ENCODE data around the gene FGF22. TPM values are rescaled to one million over a fixed set of nuclear protein-coding genes. Genes with fewer than 3 reads are reported as not detected.

FGF22 gene
- total RNA-seq, 1 donor from 2014 or later: not detected

GRCh38 chr19:634975-635652 is 4.6 kb upstream of the FGF22 start:
- DNase-seq (ENCODE audit: missing footprints) (no peak), ATAC-seq (no peak)
- intact Hi-C loops (cut with DNase I): loop anchor here (5.0 kb wide), 2 partner anchors 63 to 103 kb away; partner anchors contain the start of genes BSG and CDC34

GRCh38 chr19:638906-639252 is 800 bp upstream of the FGF22 start:
- DNase-seq (ENCODE audit: missing footprints): no peak
- no peak for ATAC-seq
- intact Hi-C loops (cut with DNase I): no loop called here

- no peak for DNase-seq (ENCODE audit: missing footprints)
- intact Hi-C loops (cut with DNase I): no loop called here
- ATAC-seq: no peak
Measured at GRCh38 chr19:640161-640558, 481 bp downstream of the FGF22 start.

- ATAC-seq: no peak
- no peak for DNase-seq (ENCODE audit: missing footprints)
- intact Hi-C loops (cut with DNase I): no loop called here
Measured at GRCh38 chr19:640606-641189, 1.0 kb downstream of the FGF22 start.

- ATAC-seq (no peak), DNase-seq (ENCODE audit: missing footprints) (no peak)
- intact Hi-C loops (cut with DNase I): no loop called here
Measured at GRCh38 chr19:641702-642101, 2.0 kb downstream of the FGF22 start.

- DNase-seq (ENCODE audit: missing footprints) (no peak), ATAC-seq (no peak)
- intact Hi-C loops (cut with DNase I): no loop called here
Measured at GRCh38 chr19:642767-643727, 3.4 kb downstream of the FGF22 start.

- no peak for ATAC-seq
- no peak for DNase-seq (ENCODE audit: missing footprints)
- intact Hi-C loops (cut with DNase I): no loop called here
Measured at GRCh38 chr19:643736-644135, 4.1 kb downstream of the FGF22 start.

- intact Hi-C loops (cut with DNase I): no loop called here
- ATAC-seq (no peak), DNase-seq (ENCODE audit: missing footprints) (no peak)
Measured at GRCh38 chr19:644363-644762, 4.7 kb downstream of the FGF22 start.

GRCh38 chr19:644789-645188 is 5.1 kb downstream of the FGF22 start:
- intact Hi-C loops (cut with DNase I): no loop called here
- DNase-seq (ENCODE audit: missing footprints): no peak

GRCh38 chr19:645912-646778 is 6.5 kb downstream of the FGF22 start:
- no peak for DNase-seq (ENCODE audit: missing footprints)
- no peak for ATAC-seq
- intact Hi-C loops (cut with DNase I): no loop called here

More at GRCh38 chr19:644789-645188, 5.1 kb downstream of the FGF22 start:
- no peak for ATAC-seq

GRCh38 chr19:646779-647565 is 7.3 kb downstream of the FGF22 start:
- intact Hi-C loops (cut with DNase I): no loop called here
- ATAC-seq: no peak
- DNase-seq (ENCODE audit: missing footprints): no peak

GRCh38 chr19:647566-648284 is 8.0 kb downstream of the FGF22 start:
- no peak for ATAC-seq
- DNase-seq (ENCODE audit: missing footprints): no peak
- intact Hi-C loops (cut with DNase I): no loop called here

- DNase-seq (ENCODE audit: missing footprints) (no peak), ATAC-seq (no peak)
- intact Hi-C loops (cut with DNase I): no loop called here
Measured at GRCh38 chr19:648305-648704, 8.6 kb downstream of the FGF22 start.

GRCh38 chr19:648904-649801 is 9.5 kb downstream of the FGF22 start:
- DNase-seq (ENCODE audit: missing footprints) (no peak), ATAC-seq (no peak)
- intact Hi-C loops (cut with DNase I): no loop called here

- intact Hi-C loops (cut with DNase I): no loop called here
- no peak for DNase-seq (ENCODE audit: missing footprints)
- no peak for ATAC-seq
Measured at GRCh38 chr19:650121-650520, 10.4 kb downstream of the FGF22 start.

GRCh38 chr19:651114-651818 is 11.6 kb downstream of the FGF22 start:
- ATAC-seq: no peak
- no peak for DNase-seq (ENCODE audit: missing footprints)
- intact Hi-C loops (cut with DNase I): no loop called here
